Epidermal melanocyte (primary cell): ENCODE results near the gene LMBR1.
A peak's percentile ranks its signal among the peaks of the same experiment; 100 is the strongest.

ENCODE experiments used
- DNase-seq: peaks from one replicate; pipeline ENCODE4 v3.0.0; 2011; ENCODE audit warnings: low spot score; ENCODE audit not compliant: insufficient read length

The LMBR1 gene

GRCh38 chr7:156802214-156802613 lies 90.8 kb downstream of the LMBR1 start:
- DNase-seq = no peak

- DNase-seq = no peak
Measured at GRCh38 chr7:156795415-156795814, 97.6 kb downstream of the LMBR1 start.

- no peak for DNase-seq
Measured at GRCh38 chr7:156793334-156793733, 99.6 kb downstream of the LMBR1 start.

- no peak for DNase-seq
Measured at GRCh38 chr7:156792611-156793010, 100.4 kb downstream of the LMBR1 start.

- no peak for DNase-seq
Measured at GRCh38 chr7:156791241-156791640, 101.7 kb downstream of the LMBR1 start.

GRCh38 chr7:156790264-156790663 lies 102.7 kb downstream of the LMBR1 start:
- no peak for DNase-seq

GRCh38 chr7:156785998-156786543 lies 106.9 kb downstream of the LMBR1 start:
- no peak for DNase-seq

- DNase-seq = no peak
Measured at GRCh38 chr7:156783864-156784263, 109.1 kb downstream of the LMBR1 start.

GRCh38 chr7:156781972-156782371 lies 111.0 kb downstream of the LMBR1 start:
- no peak for DNase-seq

GRCh38 chr7:156780724-156781455 lies 112.1 kb downstream of the LMBR1 start:
- DNase-seq = no peak

- DNase-seq = peak; percentile 34
Measured at GRCh38 chr7:156778668-156779067, 114.3 kb downstream of the LMBR1 start.

GRCh38 chr7:156778201-156778600 lies 114.8 kb downstream of the LMBR1 start:
- DNase-seq = no peak

- DNase-seq = no peak
Measured at GRCh38 chr7:156777364-156778069, 115.5 kb downstream of the LMBR1 start.

- DNase-seq = no peak
Measured at GRCh38 chr7:156776527-156776926, 116.5 kb downstream of the LMBR1 start.

GRCh38 chr7:156773966-156774365 lies 119.0 kb downstream of the LMBR1 start:
- DNase-seq = no peak

- DNase-seq = no peak
Measured at GRCh38 chr7:156772725-156773124, 120.3 kb downstream of the LMBR1 start.

- no peak for DNase-seq
Measured at GRCh38 chr7:156768698-156769472, 124.1 kb downstream of the LMBR1 start.

GRCh38 chr7:156766666-156767065 lies 126.3 kb downstream of the LMBR1 start:
- DNase-seq = no peak

- no peak for DNase-seq
Measured at GRCh38 chr7:156765901-156766656, 126.9 kb downstream of the LMBR1 start.

GRCh38 chr7:156764766-156765165 lies 128.2 kb downstream of the LMBR1 start:
- DNase-seq = no peak

- DNase-seq = peak; percentile 42
Measured at GRCh38 chr7:156764016-156764669, 128.8 kb downstream of the LMBR1 start.
